ENCODE measurements around the gene RBCK1. TPM values are rescaled to one million over a fixed set of nuclear protein-coding genes. Genes with fewer than 3 reads are reported as not detected.

RBCK1 gene
- total RNA-seq, 1 donor from 2014 or later = 108 TPM

GRCh38 chr20:380763-381580 lies 27.1 kb upstream of the RBCK1 start:
- peak overlapping the region; percentile 73 for H3K4me3 Mint-ChIP-seq (ENCODE audit: low read depth)
- peak; percentile 65 for DNase-seq (ENCODE audit: low spot score, unreplicated experiment)
- peaks cover 32% of the 10 kb centered on the region for H3K27me3 Mint-ChIP-seq
- peak; percentile 43 for TF ChIP-seq CTCF (IDR thresholded peaks at IDR 0.05; ENCODE audit: unreplicated experiment)
- no peaks in the 10 kb centered on the region for H3K9me3 Mint-ChIP-seq (ENCODE audit: low read depth)
- H3K27ac Mint-ChIP-seq = no peak overlapping the region
- H3K4me1 Mint-ChIP-seq (ENCODE audit: low read depth) = peaks cover 2% of the 10 kb centered on the region
- H3K36me3 Mint-ChIP-seq (ENCODE audit: insufficient read depth) = no peaks in the 10 kb centered on the region

DNA sequence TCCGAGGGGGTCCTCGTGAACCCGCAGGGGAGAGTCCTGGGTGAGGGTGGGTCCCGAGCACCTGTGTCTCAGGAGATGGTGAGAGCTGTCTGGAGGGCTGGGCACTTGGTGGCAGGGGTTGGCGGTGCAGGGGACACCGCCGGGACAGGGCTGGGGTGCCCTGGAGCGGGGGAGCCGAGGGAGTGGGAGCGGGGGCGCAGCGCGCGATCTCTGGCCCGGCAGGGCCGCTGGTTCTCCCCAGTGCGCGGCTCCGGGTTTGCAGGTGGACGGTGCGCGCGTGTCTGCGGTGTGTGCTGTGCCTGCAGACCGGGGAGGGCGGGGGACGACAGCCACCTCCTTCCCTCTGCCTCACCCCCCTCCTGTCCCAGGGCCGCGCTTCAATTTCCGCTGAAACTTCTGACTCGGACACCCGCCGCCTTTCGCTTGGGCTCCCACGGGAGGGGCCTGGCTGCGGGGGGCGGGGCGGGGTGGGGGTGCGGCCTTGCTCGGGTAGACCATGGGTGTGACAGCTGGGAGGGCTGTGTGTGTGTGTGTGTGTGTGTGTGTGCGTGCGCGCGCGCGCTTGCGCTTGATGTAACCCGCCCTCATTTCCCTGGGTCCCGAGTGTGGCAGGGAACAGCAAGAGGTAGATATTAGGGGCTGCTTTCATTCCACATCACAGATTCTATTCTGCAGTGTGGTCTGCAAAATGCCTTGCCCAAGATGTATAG lies 26.4 kb upstream of the RBCK1 start:
- Mint-ChIP-seq H3K27ac (no peak overlapping the region), H3K4me1 (ENCODE audit: low read depth) (peaks cover 2% of the 10 kb centered on the region), H3K9me3 (ENCODE audit: low read depth) (no peaks in the 10 kb centered on the region), H3K4me3 (ENCODE audit: low read depth) (peak overlapping the region; percentile 69), H3K36me3 (ENCODE audit: insufficient read depth) (no peaks in the 10 kb centered on the region), H3K27me3 (peaks cover 29% of the 10 kb centered on the region)
- TF ChIP-seq CTCF (IDR thresholded peaks at IDR 0.05; ENCODE audit: unreplicated experiment) = no peak
- no peak for DNase-seq (ENCODE audit: low spot score, unreplicated experiment)

GRCh38 chr20:382291-383115 lies 25.6 kb upstream of the RBCK1 start:
- no peak for DNase-seq (ENCODE audit: low spot score, unreplicated experiment)
- Mint-ChIP-seq H3K27ac (no peak overlapping the region), H3K4me3 (ENCODE audit: low read depth) (peak overlapping the region; percentile 69), H3K36me3 (ENCODE audit: insufficient read depth) (no peaks in the 10 kb centered on the region), H3K9me3 (ENCODE audit: low read depth) (no peaks in the 10 kb centered on the region), H3K4me1 (ENCODE audit: low read depth) (peaks cover 2% of the 10 kb centered on the region), H3K27me3 (peaks cover 29% of the 10 kb centered on the region)
- no peak for TF ChIP-seq CTCF (IDR thresholded peaks at IDR 0.05; ENCODE audit: unreplicated experiment)

DNA sequence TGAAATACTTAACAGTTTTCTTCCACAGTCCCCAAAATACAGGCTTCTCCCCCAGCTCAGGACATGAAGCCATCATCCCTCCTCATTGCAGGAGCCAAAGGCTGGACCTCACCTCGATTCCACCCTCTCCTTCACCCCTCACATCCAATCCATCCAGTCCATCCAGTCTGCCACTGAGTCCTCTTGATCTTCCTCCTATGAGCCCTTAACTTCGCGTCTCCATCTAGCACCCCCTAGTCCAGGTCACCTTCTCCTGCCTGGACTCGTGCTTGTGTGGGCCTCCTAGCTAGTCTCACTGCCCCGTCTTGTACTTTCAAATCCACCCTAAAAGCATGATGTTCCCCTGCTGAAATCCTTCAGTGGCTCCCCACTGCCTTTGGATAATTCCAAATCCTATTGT lies 24.2 kb upstream of the RBCK1 start:
- no peak for DNase-seq (ENCODE audit: low spot score, unreplicated experiment)
- Mint-ChIP-seq H3K27ac (no peak overlapping the region), H3K4me1 (ENCODE audit: low read depth) (peaks cover 5% of the 10 kb centered on the region), H3K36me3 (ENCODE audit: insufficient read depth) (peaks cover 4% of the 10 kb centered on the region), H3K9me3 (ENCODE audit: low read depth) (no peaks in the 10 kb centered on the region), H3K27me3 (peaks cover 31% of the 10 kb centered on the region), H3K4me3 (ENCODE audit: low read depth) (no peak overlapping the region)
- no peak for TF ChIP-seq CTCF (IDR thresholded peaks at IDR 0.05; ENCODE audit: unreplicated experiment)

DNA sequence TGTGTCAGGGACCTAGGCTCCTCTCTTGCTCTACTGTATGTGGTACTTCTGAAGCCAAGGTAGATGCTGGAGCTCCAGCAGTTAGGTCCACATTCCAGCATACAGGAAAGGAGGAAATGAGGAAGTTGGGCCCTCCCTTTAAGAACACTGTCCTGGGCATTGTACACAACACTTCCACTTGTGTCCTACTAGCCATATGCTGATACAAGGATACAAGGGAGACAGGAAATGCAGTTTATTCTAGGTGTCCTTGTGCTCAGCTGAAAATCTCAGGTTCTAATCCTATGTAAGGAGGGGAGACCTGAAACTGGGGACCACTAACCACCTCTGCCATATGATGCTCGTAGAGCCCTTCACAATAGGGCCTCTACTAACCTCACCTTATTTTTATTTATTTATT lies 23.4 kb upstream of the RBCK1 start:
- DNase-seq (ENCODE audit: low spot score, unreplicated experiment) = no peak
- Mint-ChIP-seq H3K4me1 (ENCODE audit: low read depth) (peaks cover 7% of the 10 kb centered on the region), H3K9me3 (ENCODE audit: low read depth) (no peaks in the 10 kb centered on the region), H3K27me3 (peaks cover 31% of the 10 kb centered on the region), H3K36me3 (ENCODE audit: insufficient read depth) (peaks cover 4% of the 10 kb centered on the region), H3K27ac (no peak overlapping the region), H3K4me3 (ENCODE audit: low read depth) (no peak overlapping the region)
- TF ChIP-seq CTCF (IDR thresholded peaks at IDR 0.05; ENCODE audit: unreplicated experiment) = no peak

Measured in progenitor cell of endocrine pancreas (in vitro differentiated cells).